GM11168 (cell line): ENCODE measurements around the gene SUV39H1.

ENCODE experiments used
- in situ Hi-C: fragments of 300-500 bp; cut with MboI; formaldehyde crosslinking; loops from one replicate; pipeline ENCODE4 v1.12.0; 2022; ENCODE audit warnings: low sequenced_read_pairs; ENCODE audit not compliant: unreplicated experiment

SUV39H1 gene

GRCh38 chrX:48752498-48752897, 56.0 kb downstream of the SUV39H1 start:
- in situ Hi-C loops = loop anchor here (5.0 kb wide), 1 partner anchor 50 kb away; no protein-coding TSS in a partner anchor

GRCh38 chrX:48753708-48754228, 57.2 kb downstream of the SUV39H1 start:
- in situ Hi-C loops = loop anchor here (5.0 kb wide), 1 partner anchor 51 kb away; no protein-coding TSS in a partner anchor

- in situ Hi-C loops = loop anchor here (5.0 kb wide), 1 partner anchor 52 kb away; no protein-coding TSS in a partner anchor
Measured at GRCh38 chrX:48754238-48754637, 57.7 kb downstream of the SUV39H1 start.
